A549 (cell line): ENCODE results near the gene ATL2. TPM values are rescaled to one million over a fixed set of nuclear protein-coding genes. Genes with fewer than 3 reads are reported as not detected.
A peak's percentile ranks its signal among the peaks of the same experiment; 100 is the strongest.

Experiments used
- ATAC-seq, 2 experiments: fragments of 200-7000 bp in 1 of 2; fragments of >200 bp in 1 of 2; cut with Nextera tagmentation in 1 of 2; cut with Tn5 transposase in 1 of 2; 3 replicates each; pipeline versions ENCODE4 v1.8.0 to v1.9.1; 2018 to 2020; ENCODE audit warnings: mild to moderate bottlenecking in 1 of 2, moderate library complexity in 1 of 2
- CTCF ChIA-PET: fragments of 300-600 bp; sonication (Branson Sonifier 250); formaldehyde crosslinking; extraction: SDS; loops from one replicate; lab custom pipeline; 2021; ENCODE audit warnings: antibody characterized with exemption, inconsistent platforms; lab: Yijun Ruan, JAX
- POLR2A ChIA-PET: fragments of 350-600 bp; formaldehyde crosslinking; extraction: SDS; loops from one replicate; lab custom pipeline; 2021; ENCODE audit warnings: antibody characterized with exemption, inconsistent platforms; lab: Yijun Ruan, JAX
- DNase-seq, 2 experiments: peaks; one replicate each; pipeline versions ENCODE4 v3.0.0 to v3.0.0-alpha.2; 2011 to 2016; ENCODE audit warnings: low read depth in 1 of 2, low spot score in 1 of 2
- FAIRE-seq: peaks from 2 replicates; lab custom pipeline; 2011; peaks lifted over from hg19 to GRCh38; lab: Jason Lieb, UNC
- H3K27ac ChIP-seq, 2 experiments: fragments of >200 bp; sonication (Bioruptor Twin); formaldehyde crosslinking; 3 replicates each; pipeline ENCODE4 v1.5.1; 2016 to 2017
- H3K4me1 ChIP-seq: fragments of >200 bp; sonication (Bioruptor Twin); formaldehyde crosslinking; 3 replicates; pipeline ENCODE4 v1.6.1; 2016
- H3K4me2 ChIP-seq: fragments of >200 bp; sonication (Bioruptor Twin); formaldehyde crosslinking; 3 replicates; pipeline ENCODE4 v1.6.1; 2016
- H3K4me3 ChIP-seq: fragments of >200 bp; sonication (Bioruptor Twin); formaldehyde crosslinking; 3 replicates; pipeline ENCODE4 v1.5.1; 2016
- H3K9me3 ChIP-seq: fragments of >200 bp; sonication (Bioruptor Twin); formaldehyde crosslinking; 3 replicates; pipeline ENCODE4 v1.6.1; 2016
- BHLHE40 ChIP-seq: IDR thresholded peaks from 2 replicates; pipeline ENCODE4 v1.6.1; 2012; ENCODE audit warnings: low read depth, low read length, inconsistent platforms
- CEBPB ChIP-seq, 2 experiments: fragments of >200 bp in 1 of 2; sonication (Bioruptor Twin) in 1 of 2; formaldehyde crosslinking in 1 of 2; IDR thresholded peaks; 2 replicates each; pipeline ENCODE4 v1.6.1; 2012 to 2016
- EHMT2 ChIP-seq: fragments of 200-600 bp; sonication (generic); IDR thresholded peaks from 2 replicates; pipeline ENCODE4 v1.6.1; 2016; ENCODE audit warnings: antibody characterized with exemption, low read depth, mild to moderate bottlenecking, moderate library complexity
- FOSL2 ChIP-seq, 2 experiments: fragments of 450-650 bp in 1 of 2; fragments of >200 bp in 1 of 2; sonication (Bioruptor Twin) in 1 of 2; formaldehyde crosslinking; IDR thresholded peaks; 2 replicates each; pipeline versions ENCODE4 v1.5.0 to v1.6.1; 2016 to 2020; ENCODE audit warnings: mild to moderate bottlenecking in 1 of 2, moderate library complexity in 1 of 2
- GATA3 ChIP-seq: IDR thresholded peaks from 2 replicates; pipeline ENCODE4 v1.6.1; 2012; ENCODE audit warnings: borderline replicate concordance
- HDAC2 ChIP-seq: fragments of 200-600 bp; sonication (generic); IDR thresholded peaks from 2 replicates; pipeline ENCODE4 v1.6.1; 2016
- HOXA7 ChIP-seq: fragments of 250-450 bp; sonication (Bioruptor Pico); IDR thresholded peaks from 2 replicates; pipeline ENCODE4 v1.5.0; 2020; ENCODE audit warnings: mild to moderate bottlenecking, moderate library complexity
- HOXB13 ChIP-seq: fragments of 250-450 bp; sonication (Bioruptor Pico); IDR thresholded peaks from 2 replicates; pipeline ENCODE4 v1.5.0; 2020; ENCODE audit warnings: low read depth, mild to moderate bottlenecking, moderate library complexity
- HOXB5 ChIP-seq: fragments of 250-450 bp; sonication (Bioruptor Pico); IDR thresholded peaks from 2 replicates; pipeline ENCODE4 v1.5.0; 2020; ENCODE audit warnings: mild to moderate bottlenecking, moderate library complexity
- JUN ChIP-seq, 2 experiments: fragments of >200 bp; sonication (Bioruptor Twin); formaldehyde crosslinking; IDR thresholded peaks; 2 replicates in 1 of 2; 3 replicates in 1 of 2; pipeline ENCODE4 v1.6.1; 2016 to 2017
- KDM1A ChIP-seq: fragments of 200-600 bp; sonication (generic); IDR thresholded peaks from 2 replicates; pipeline ENCODE4 v1.6.1; 2016; ENCODE audit warnings: low read depth, mild to moderate bottlenecking
- KDM5A ChIP-seq: fragments of 200-600 bp; sonication (generic); IDR thresholded peaks from 2 replicates; pipeline ENCODE4 v1.6.1; 2016; ENCODE audit warnings: antibody characterized with exemption, mild to moderate bottlenecking
- MAFK ChIP-seq: fragments of 450-650 bp; IDR thresholded peaks from 2 replicates; pipeline ENCODE4 v1.6.1; 2014; ENCODE audit not compliant: partially characterized antibody
- NFE2L2 ChIP-seq: fragments of 150-350 bp; conservative IDR thresholded peaks from 2 replicates; pipeline ENCODE4 v1.6.1; 2014; ENCODE audit warnings: low read length
- NPAS2 ChIP-seq: fragments of 250-450 bp; sonication (Bioruptor Pico); IDR thresholded peaks from 2 replicates; pipeline ENCODE4 v1.8.0; 2022; ENCODE audit warnings: mild to moderate bottlenecking, moderate library complexity, borderline replicate concordance
- POLR2AphosphoS2 ChIP-seq: conservative IDR thresholded peaks from 2 replicates; pipeline ENCODE4 v1.6.1; 2012; ENCODE audit warnings: low read length, improper control_type of control experiment, inconsistent platforms
- SREBF2 ChIP-seq: fragments of 450-650 bp; IDR thresholded peaks from 2 replicates; pipeline ENCODE4 v1.6.1; 2014; ENCODE audit warnings: mild to moderate bottlenecking, moderate library complexity
- TFCP2L1 ChIP-seq: fragments of 250-450 bp; sonication (Bioruptor Pico); IDR thresholded peaks from 2 replicates; pipeline ENCODE4 v1.5.0; 2021; ENCODE audit warnings: mild to moderate bottlenecking
- TP53 ChIP-seq: fragments of 250-450 bp; sonication (Bioruptor Pico); IDR thresholded peaks from 2 replicates; pipeline ENCODE4 v1.5.0; 2021; ENCODE audit warnings: mild to moderate bottlenecking, moderate library complexity
- ZC3H11A ChIP-seq: fragments of 450-650 bp; IDR thresholded peaks from 2 replicates; pipeline ENCODE4 v1.6.1; 2014; ENCODE audit warnings: antibody characterized with exemption, mild to moderate bottlenecking
- ZFP36 ChIP-seq: fragments of 450-650 bp; IDR thresholded peaks from 2 replicates; pipeline ENCODE4 v1.6.1; 2014; ENCODE audit warnings: borderline replicate concordance; ENCODE audit not compliant: partially characterized antibody
- ZNF302 ChIP-seq: fragments of 250-450 bp; sonication (Bioruptor Pico); IDR thresholded peaks from 2 replicates; pipeline ENCODE4 v1.9.0; 2021; ENCODE audit warnings: inconsistent platforms, mild to moderate bottlenecking, moderate library complexity
- WGBS: methylation state at CpG from one replicate; pipeline ENCODE4 v1.1.6; 2017; ENCODE audit errors: missing lambda C conversion rate; 5-methylcytosine and 5-hydroxymethylcytosine counted together
- polyA plus RNA-seq, 4 experiments: library from polyadenylated mRNA; depleted of rRNA in 3 of 4; stranded (reverse); fragments of >200 nt; fragmentation: RNase III in 1 of 4; extraction: RNeasy Plus Mini Kit Qiagen cat#74134 plus additional on column Dnase treatment in 1 of 4; gene quantifications; 2 replicates in 3 of 4; 3 replicates in 1 of 4; pipeline ENCODE4 v1.2.3, GENCODE V29; 2011 to 2017
- TF ChIP-seq, protein P1 (sequence below): IDR thresholded peaks from 2 replicates; pipeline ENCODE4 v1.6.1; 2012
- TF ChIP-seq, protein P2 (sequence below): fragments of 150-350 bp; IDR thresholded peaks from 2 replicates; pipeline ENCODE4 v1.6.1; 2014; ENCODE audit warnings: low read depth, mild to moderate bottlenecking, low read length
- TF ChIP-seq, protein P3 (sequence below): fragments of >200 bp; sonication (Bioruptor Twin); formaldehyde crosslinking; IDR thresholded peaks from 2 replicates; pipeline ENCODE4 v1.6.1; 2016

ATL2 gene
- polyA plus RNA-seq, 2 of the 4 experiments (the other 2 are of a cell fraction) = 77.6 to 85.3 TPM

DNA sequence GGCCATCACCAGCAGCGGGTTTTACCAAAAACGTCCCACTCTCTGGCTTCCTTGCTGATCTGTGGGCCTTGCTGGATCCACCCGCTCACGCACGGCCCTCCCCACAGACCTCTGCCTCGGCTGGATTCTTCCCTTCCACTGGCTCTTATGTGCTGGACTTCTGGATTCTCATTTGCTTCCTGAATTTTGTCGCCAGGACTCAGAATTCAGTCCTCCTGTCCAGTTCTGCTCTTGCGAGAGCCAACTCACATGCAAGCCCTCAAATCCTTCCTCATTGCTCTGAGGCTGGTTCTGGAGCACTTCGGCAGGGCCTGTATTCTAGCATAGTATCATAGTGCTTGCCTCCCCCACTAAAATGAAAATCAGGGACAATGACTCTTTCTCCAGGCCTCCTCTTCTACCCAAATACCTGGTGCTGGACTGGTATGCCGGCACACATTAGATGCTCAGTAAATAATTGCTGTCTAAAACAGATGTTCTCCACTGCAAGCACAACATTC, 115.5 kb downstream of the ATL2 start:
- no peak for ATAC-seq
- CTCF ChIA-PET = interaction anchor here (6.0 kb wide), 1 partner anchor 14 kb away, joined by 32 read pairs; no protein-coding TSS in a partner anchor
- H3K4me1 ChIP-seq = no peaks in the 10 kb centered on the region
- 77% methylated on average over 10 of the region's 10 CpGs for WGBS
- H3K27ac ChIP-seq = no peak overlapping the region
- TF ChIP-seq HOXB13 = no peak
- no peak for TF ChIP-seq NPAS2 (CRISPR knock-in tag)
- no peak for TF ChIP-seq FOSL2 (IDR thresholded peaks at IDR 0.05)
- TF ChIP-seq FOSL2 (CRISPR knock-in tag; IDR thresholded peaks at IDR 0.05) = no peak
- no peak for TF ChIP-seq KDM1A
- no peak for TF ChIP-seq ZNF302
- TF ChIP-seq ZFP36 = no peak
- TF ChIP-seq KDM5A = no peak
- TF ChIP-seq GATA3 = no peak
- no peak for TF ChIP-seq TFCP2L1 (CRISPR knock-in tag)
- TF ChIP-seq HOXA7 = no peak
- TF ChIP-seq MAFK = no peak
- TF ChIP-seq, protein P1, sequence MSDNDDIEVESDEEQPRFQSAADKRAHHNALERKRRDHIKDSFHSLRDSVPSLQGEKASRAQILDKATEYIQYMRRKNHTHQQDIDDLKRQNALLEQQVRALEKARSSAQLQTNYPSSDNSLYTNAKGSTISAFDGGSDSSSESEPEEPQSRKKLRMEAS = no peak
- TF ChIP-seq CEBPB (IDR thresholded peaks at IDR 0.05) = no peak
- no peak for TF ChIP-seq POLR2AphosphoS2
- no peak for TF ChIP-seq SREBF2
- FAIRE-seq = no peak
- no peak overlapping the region for H3K4me2 ChIP-seq
- H3K4me3 ChIP-seq = no peak overlapping the region
- no peaks in the 10 kb centered on the region for H3K9me3 ChIP-seq
- DNase-seq = no peak
- POLR2A ChIA-PET = no interaction called here

DNA sequence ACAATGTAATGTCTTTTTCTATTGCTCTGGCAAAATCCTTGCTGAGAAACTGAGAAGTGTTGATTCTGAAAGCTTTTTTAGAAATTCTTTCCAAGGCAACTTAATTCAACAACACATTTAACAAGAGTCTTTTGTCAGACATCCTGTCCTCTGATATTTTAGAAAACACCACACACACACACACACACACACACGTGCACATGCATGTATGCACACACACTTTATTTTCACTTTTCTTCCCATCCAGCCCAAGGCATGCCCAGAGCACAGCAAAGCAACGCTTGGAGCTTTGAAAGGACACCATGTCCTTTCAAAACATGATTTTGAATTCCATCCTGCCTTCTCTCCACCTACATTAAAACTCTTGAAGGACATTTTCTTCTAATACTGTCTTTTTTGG, 116.1 kb downstream of the ATL2 start:
- DNase-seq = no peak
- ChIA-PET POLR2A (no interaction called here), CTCF (interaction anchor here (1.4 to 2.1 kb wide), 2 partner anchors 14 to 279 kb away, joined by 3 to 5 read pairs; no protein-coding TSS in a partner anchor)
- TF ChIP-seq ZC3H11A (no peak), JUN (IDR thresholded peaks at IDR 0.05) (no peak)
- no peaks in the 10 kb centered on the region for H3K9me3 ChIP-seq
- 65% methylated on average over 2 of the region's 2 CpGs for WGBS
- no peak overlapping the region for H3K4me2 ChIP-seq
- no peak overlapping the region for H3K27ac ChIP-seq
- H3K4me1 ChIP-seq = no peaks in the 10 kb centered on the region
- ATAC-seq = no peak
- FAIRE-seq = no peak
- no peak overlapping the region for H3K4me3 ChIP-seq

DNA sequence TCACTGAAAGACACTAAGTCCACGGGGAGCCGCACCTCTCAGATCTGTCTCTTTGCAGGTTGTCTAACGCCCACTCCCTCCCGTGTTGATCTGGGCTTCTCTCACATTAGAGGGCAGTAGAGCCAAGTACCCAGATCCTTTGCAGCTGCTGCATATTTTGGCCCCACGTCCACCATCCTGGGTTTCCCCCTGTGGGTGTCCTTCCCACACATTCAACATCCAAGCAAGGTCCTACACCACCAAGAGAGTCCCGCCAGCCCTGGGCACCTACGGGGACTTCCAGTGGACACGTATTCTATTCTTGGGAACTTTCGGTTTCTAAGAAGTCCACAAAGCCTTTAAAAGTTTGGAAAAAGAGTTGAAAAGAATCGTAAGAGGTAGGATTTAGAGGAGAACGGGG, 116.6 kb downstream of the ATL2 start:
- no peak overlapping the region for H3K4me3 ChIP-seq
- no peaks in the 10 kb centered on the region for H3K9me3 ChIP-seq
- CTCF ChIA-PET = interaction anchor here (1.4 to 2.1 kb wide), 2 partner anchors 14 to 278 kb away, joined by 3 to 5 read pairs; no protein-coding TSS in a partner anchor
- POLR2A ChIA-PET = no interaction called here
- no peaks in the 10 kb centered on the region for H3K4me1 ChIP-seq
- WGBS = 75% methylated on average over 11 of the region's 11 CpGs
- no peak for TF ChIP-seq TP53 (CRISPR knock-in tag)
- TF ChIP-seq, protein P2, sequence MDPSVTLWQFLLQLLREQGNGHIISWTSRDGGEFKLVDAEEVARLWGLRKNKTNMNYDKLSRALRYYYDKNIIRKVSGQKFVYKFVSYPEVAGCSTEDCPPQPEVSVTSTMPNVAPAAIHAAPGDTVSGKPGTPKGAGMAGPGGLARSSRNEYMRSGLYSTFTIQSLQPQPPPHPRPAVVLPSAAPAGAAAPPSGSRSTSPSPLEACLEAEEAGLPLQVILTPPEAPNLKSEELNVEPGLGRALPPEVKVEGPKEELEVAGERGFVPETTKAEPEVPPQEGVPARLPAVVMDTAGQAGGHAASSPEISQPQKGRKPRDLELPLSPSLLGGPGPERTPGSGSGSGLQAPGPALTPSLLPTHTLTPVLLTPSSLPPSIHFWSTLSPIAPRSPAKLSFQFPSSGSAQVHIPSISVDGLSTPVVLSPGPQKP = no peak
- no peak for TF ChIP-seq TFCP2L1 (CRISPR knock-in tag)
- no peak for TF ChIP-seq HOXB5 (CRISPR knock-in tag)
- TF ChIP-seq EHMT2 = no peak
- no peak for TF ChIP-seq NFE2L2
- TF ChIP-seq, protein P3, sequence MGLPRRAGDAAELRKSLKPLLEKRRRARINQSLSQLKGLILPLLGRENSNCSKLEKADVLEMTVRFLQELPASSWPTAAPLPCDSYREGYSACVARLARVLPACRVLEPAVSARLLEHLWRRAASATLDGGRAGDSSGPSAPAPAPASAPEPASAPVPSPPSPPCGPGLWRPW = no peak
- no peak for TF ChIP-seq JUN (IDR thresholded peaks at IDR 0.05)
- no peak for TF ChIP-seq HDAC2
- TF ChIP-seq BHLHE40 = no peak
- ATAC-seq = peak; percentile 48 to 62; a peak in 3 of 6 replicates
- no peak for DNase-seq
- FAIRE-seq = no peak
- H3K27ac ChIP-seq = no peak overlapping the region
- no peak overlapping the region for H3K4me2 ChIP-seq
